Caco-2 (cell line): ENCODE data around the gene FAM186B. TPM values are rescaled to one million over a fixed set of nuclear protein-coding genes. Genes with fewer than 3 reads are reported as not detected.

Experiments used
- BruUV-seq: library from RNA; stranded (reverse); fragments of 400-500 nt; replicated peaks from 2 replicates; lab custom pipeline; 2021; lab: Mats Ljungman, UMichigan
- CTCF ChIA-PET: fragments of 300-600 bp; sonication (Branson Sonifier 250); formaldehyde crosslinking; loops from one replicate; lab custom pipeline; 2022; ENCODE audit warnings: antibody characterized with exemption; lab: Charles Lee
- POLR2A ChIA-PET: fragments of 300-600 bp; sonication (Branson Sonifier 250); formaldehyde crosslinking; loops from one replicate; lab custom pipeline; 2022; ENCODE audit warnings: antibody characterized with exemption; lab: Charles Lee
- DNase-seq, 2 experiments: peaks; one replicate each; pipeline versions ENCODE4 v3.0.0 to v3.0.0-alpha.2; 2020 to 2022
- H3K27me3 ChIP-seq: replicated peaks from 2 replicates; pipeline ENCODE4 v1.6.0; 2011; ENCODE audit warnings: low read length; ENCODE audit not compliant: control insufficient read depth, insufficient read depth
- H3K36me3 ChIP-seq: 2 replicates; pipeline ENCODE4 v1.5.1; 2011; ENCODE audit warnings: low read length; ENCODE audit not compliant: control insufficient read depth, insufficient read depth
- H3K4me1 ChIP-seq: fragments of 250-450 bp; sonication (Bioruptor Pico); 2 replicates; pipeline ENCODE4 v1.5.1; 2020; ENCODE audit warnings: mild to moderate bottlenecking
- H3K4me3 ChIP-seq: 2 replicates; pipeline ENCODE4 v1.5.1; 2011; ENCODE audit warnings: low read depth, mild to moderate bottlenecking, control low read depth, low read length
- H3K9me3 ChIP-seq: fragments of 250-450 bp; sonication (Bioruptor Pico); 2 replicates; pipeline ENCODE4 v1.5.1; 2020; ENCODE audit warnings: mild to moderate bottlenecking, moderate library complexity
- H3K27ac Mint-ChIP-seq: one replicate; pipeline ENCODE4 v1.8.0; 2022; ENCODE audit warnings: mixed read lengths; ENCODE audit not compliant: unreplicated experiment
- H3K27me3 Mint-ChIP-seq: one replicate; pipeline ENCODE4 v1.8.0; 2022; ENCODE audit warnings: mixed read lengths; ENCODE audit not compliant: insufficient read depth, unreplicated experiment
- H3K36me3 Mint-ChIP-seq: one replicate; pipeline ENCODE4 v1.8.0; 2022; ENCODE audit warnings: mild to moderate bottlenecking, mixed read lengths; ENCODE audit not compliant: insufficient read depth, unreplicated experiment
- H3K4me1 Mint-ChIP-seq: one replicate; pipeline ENCODE4 v1.8.0; 2022; ENCODE audit warnings: low read depth, mixed read lengths; ENCODE audit not compliant: unreplicated experiment
- H3K4me3 Mint-ChIP-seq: one replicate; pipeline ENCODE4 v1.8.0; 2022; ENCODE audit warnings: mild to moderate bottlenecking, moderate library complexity, mixed read lengths; ENCODE audit not compliant: unreplicated experiment
- H3K9me3 Mint-ChIP-seq: one replicate; pipeline ENCODE4 v1.8.0; 2022; ENCODE audit warnings: mixed read lengths; ENCODE audit not compliant: unreplicated experiment
- CTCF ChIP-seq, 2 experiments: fragments of 200-600 bp in 1 of 2; IDR thresholded peaks; 1 replicate in 1 of 2; 2 replicates in 1 of 2; pipeline versions ENCODE4 v1.5.1 to v1.8.0; 2011 to 2022; ENCODE audit warnings: antibody characterized with exemption in 1 of 2, control low read depth in 1 of 2, inconsistent platforms in 1 of 2, low read depth in 1 of 2, low read length in 1 of 2, mild to moderate bottlenecking in 1 of 2, moderate library complexity in 1 of 2; ENCODE audit not compliant: insufficient read depth in 1 of 2, severe bottlenecking in 1 of 2, unreplicated experiment in 1 of 2
- intact Hi-C: fragments of 100-400 bp; cut with micrococcal nuclease; formaldehyde crosslinking; loops from one replicate; pipeline ENCODE4 v1.10.0; 2022; ENCODE audit not compliant: unreplicated experiment
- total RNA-seq: library from RNA; stranded (reverse); gene quantifications from 2 replicates; pipeline ENCODE4 v1.2.3, GENCODE V29; 2022

Gene FAM186B
- total RNA-seq, 1 experiment from 2014 or later: 2.2 TPM

- Histone ChIP-seq H3K9me3 (no peaks in the 10 kb centered on the region), H3K36me3 (no peaks in the 10 kb centered on the region), H3K4me3 (peak overlapping the region; percentile 56), H3K4me1 (peaks cover 10% of the 10 kb centered on the region), H3K27me3 (peaks cover 4% of the 10 kb centered on the region; the same call in 1 of the 2 replicates)
- ChIA-PET POLR2A (interaction anchor here (0.5 to 1.1 kb wide), 3 partner anchors 107 to 418 kb away, joined by 3 to 7 read pairs (median 6); no protein-coding TSS in a partner anchor), CTCF (interaction anchor here (0.5 to 2.3 kb wide), 10 partner anchors 16 to 1862 kb away, joined by 3 to 10 read pairs (median 4); partner anchors contain the start of gene SPATS2)
- peak in 1 of 2 experiments; percentile 56 for DNase-seq
- Mint-ChIP-seq H3K4me3 (peak overlapping the region; percentile 77), H3K4me1 (no peaks in the 10 kb centered on the region), H3K36me3 (no peaks in the 10 kb centered on the region), H3K27ac (no peak overlapping the region), H3K27me3 (peaks cover 10% of the 10 kb centered on the region), H3K9me3 (no peaks in the 10 kb centered on the region)
- TF ChIP-seq CTCF (IDR thresholded peaks at IDR 0.05; ENCODE audit: insufficient read depth in 1 of 2, low read depth in 1 of 2, low read length in 1 of 2, severe bottlenecking in 1 of 2, unreplicated experiment in 1 of 2): peak; percentile 17 to 28
- BruUV-seq: no TSS peak
- intact Hi-C loops: no loop called here
Observed at GRCh38 chr12:49537752-49538509, 67.5 kb downstream of the FAM186B start.

Other genes starting within 250 kb of the FAM186B start
- 43.1 and 48.9 TPM in 2 replicates for gene SPATS2, start 238.2 kb downstream of the FAM186B start, total RNA-seq
- 0.16 and 0.27 TPM in 2 replicates for gene KCNH3, start 66.6 kb downstream of the FAM186B start, total RNA-seq
- gene MCRS1, start 37.5 kb downstream of the FAM186B start, total RNA-seq: 115 and 122 TPM in 2 replicates
- gene PRPF40B, start 17.9 kb upstream of the FAM186B start, total RNA-seq: 33.3 and 33.4 TPM in 2 replicates
- 9.2 and 10.7 TPM in 2 replicates for gene FMNL3, start 101.8 kb upstream of the FAM186B start, total RNA-seq
- 826 and 867 TPM in 2 replicates for gene TMBIM6, start 135.9 kb upstream of the FAM186B start, total RNA-seq
- 17.8 and 19.5 TPM in 2 replicates for gene NCKAP5L, start 222.8 kb upstream of the FAM186B start, total RNA-seq
- 5.7 and 6.6 TPM in 2 replicates for gene BCDIN3D, start 237.5 kb upstream of the FAM186B start, total RNA-seq